ENCODE results near the gene TBX4.

The TBX4 gene

DNA sequence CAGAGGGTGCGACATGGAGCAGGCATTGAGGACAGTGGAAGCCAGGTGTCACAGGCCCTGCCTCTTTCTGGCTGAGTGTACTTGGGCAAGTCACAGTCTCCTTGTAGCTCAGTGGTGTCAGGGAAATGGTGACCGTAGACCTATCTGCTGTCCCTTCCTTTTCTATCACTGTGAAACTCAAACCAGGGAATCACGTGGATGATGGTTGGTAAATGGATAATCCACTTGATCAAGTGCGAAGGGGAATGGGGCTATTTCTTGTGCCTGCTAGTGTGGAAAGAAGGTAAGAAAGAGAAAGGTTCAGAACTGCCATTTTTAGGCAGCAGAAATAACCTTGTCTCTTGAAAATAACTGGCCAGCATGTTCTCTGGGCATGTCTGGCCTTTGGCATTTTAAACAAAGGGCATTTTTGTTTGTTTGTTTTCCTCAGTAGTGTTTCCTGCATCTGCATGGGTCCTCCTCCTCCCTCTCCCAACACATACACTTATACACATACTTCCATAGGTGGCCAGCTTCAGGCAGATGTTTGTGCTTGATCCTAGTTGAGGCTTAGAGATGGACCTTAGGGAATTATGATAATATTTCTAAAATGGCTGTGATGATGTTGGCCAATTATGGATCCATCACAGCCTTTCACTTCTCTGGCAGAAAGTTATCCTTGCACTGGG is 7.1 kb downstream of the TBX4 start:
- no peaks in the 10 kb centered on the region for H3K9me3 ChIP-seq (ENCODE audit: low read length)
- H3K4me1 ChIP-seq (ENCODE audit: insufficient read depth, low read length) = peaks cover 11% of the 10 kb centered on the region
- no peak overlapping the region for H3K27ac ChIP-seq (ENCODE audit: low read depth, low read length)
- H3K36me3 ChIP-seq (ENCODE audit: insufficient read depth, low read length) = no peaks in the 10 kb centered on the region
- no peak overlapping the region for H3K9ac ChIP-seq (ENCODE audit: low read length)
- no peak overlapping the region for H3K4me3 ChIP-seq (ENCODE audit: low read depth in 1 of 2, low read length in 2 of 2)
- H3K27me3 ChIP-seq (ENCODE audit: control insufficient read depth in 1 of 2, insufficient read depth in 2 of 2, low read length in 2 of 2) = peaks cover 64 to 94% of the 10 kb centered on the region in 2 donors

GRCh38 chr17:61459939-61460718 is 7.9 kb downstream of the TBX4 start:
- Histone ChIP-seq H3K27ac (ENCODE audit: low read depth, low read length) (no peak overlapping the region), H3K9me3 (ENCODE audit: low read length) (no peaks in the 10 kb centered on the region), H3K36me3 (ENCODE audit: insufficient read depth, low read length) (no peaks in the 10 kb centered on the region), H3K4me1 (ENCODE audit: insufficient read depth, low read length) (peaks cover 6% of the 10 kb centered on the region), H3K27me3 (ENCODE audit: control insufficient read depth in 1 of 2, insufficient read depth in 2 of 2, low read length in 2 of 2) (peaks cover 56 to 85% of the 10 kb centered on the region in 2 donors), H3K4me3 (ENCODE audit: low read depth in 1 of 2, low read length in 2 of 2) (no peak overlapping the region), H3K9ac (ENCODE audit: low read length) (no peak overlapping the region)

- Histone ChIP-seq H3K27ac (ENCODE audit: low read depth, low read length) (no peak overlapping the region), H3K27me3 (ENCODE audit: control insufficient read depth in 1 of 2, insufficient read depth in 2 of 2, low read length in 2 of 2) (peaks cover 47 to 77% of the 10 kb centered on the region in 2 donors)
Measured at GRCh38 chr17:61460796-61461585, 8.8 kb downstream of the TBX4 start.

GRCh38 chr17:61461586-61461966 is 9.4 kb downstream of the TBX4 start:
- Histone ChIP-seq H3K9ac (ENCODE audit: low read length) (no peak overlapping the region), H3K36me3 (ENCODE audit: insufficient read depth, low read length) (no peaks in the 10 kb centered on the region), H3K9me3 (ENCODE audit: low read length) (no peaks in the 10 kb centered on the region), H3K27me3 (ENCODE audit: control insufficient read depth in 1 of 2, insufficient read depth in 2 of 2, low read length in 2 of 2) (peaks cover 43 to 71% of the 10 kb centered on the region in 2 donors), H3K4me1 (ENCODE audit: insufficient read depth, low read length) (peaks cover 6% of the 10 kb centered on the region), H3K27ac (ENCODE audit: low read depth, low read length) (no peak overlapping the region), H3K4me3 (ENCODE audit: low read depth in 1 of 2, low read length in 2 of 2) (no peak overlapping the region)

More at GRCh38 chr17:61460796-61461585, 8.8 kb downstream of the TBX4 start:
- peaks cover 6% of the 10 kb centered on the region for H3K4me1 ChIP-seq (ENCODE audit: insufficient read depth, low read length)
- no peak overlapping the region for H3K9ac ChIP-seq (ENCODE audit: low read length)
- H3K36me3 ChIP-seq (ENCODE audit: insufficient read depth, low read length) = no peaks in the 10 kb centered on the region
- no peak overlapping the region for H3K4me3 ChIP-seq (ENCODE audit: low read depth in 1 of 2, low read length in 2 of 2)
- no peaks in the 10 kb centered on the region for H3K9me3 ChIP-seq (ENCODE audit: low read length)

DNA sequence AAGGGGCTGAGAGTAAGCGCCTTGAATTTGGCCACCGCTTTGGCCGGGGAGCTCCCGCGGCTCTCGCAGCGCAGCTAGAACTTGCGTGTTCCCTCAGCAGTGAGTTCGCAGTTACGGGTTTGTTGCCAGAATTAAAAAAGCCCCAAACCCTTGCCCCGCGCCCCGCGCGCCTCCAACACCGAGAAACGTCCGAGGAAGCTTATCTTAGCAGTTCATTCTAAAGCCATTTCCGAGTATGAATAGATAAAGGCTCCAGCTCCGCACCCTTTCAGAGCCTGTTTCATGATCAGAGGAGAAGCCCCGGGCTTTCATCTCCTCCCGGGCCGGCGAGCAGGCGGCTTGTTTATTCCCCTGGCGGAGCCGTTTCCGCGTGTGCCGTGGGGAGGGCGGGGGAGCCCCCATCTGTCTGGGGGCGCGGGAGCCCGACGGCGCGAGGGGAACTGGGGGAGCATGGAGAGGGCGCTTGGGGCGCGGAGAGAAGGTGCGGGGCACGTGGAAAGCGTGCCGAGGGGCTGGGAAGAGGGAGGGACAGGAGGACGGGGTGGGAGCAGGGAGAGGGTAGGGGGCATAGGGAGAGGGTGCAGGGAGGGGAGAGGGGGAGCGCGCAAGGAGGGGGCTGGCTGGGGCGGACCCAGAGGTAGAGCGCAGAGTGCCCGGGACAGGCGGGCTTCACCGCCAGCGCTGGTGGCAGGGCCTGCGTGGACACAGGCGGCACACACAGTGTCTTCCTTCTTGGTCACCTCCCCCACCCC is 9.9 kb downstream of the TBX4 start:
- peaks cover 6% of the 10 kb centered on the region for H3K4me1 ChIP-seq (ENCODE audit: insufficient read depth, low read length)
- no peak overlapping the region for H3K9ac ChIP-seq (ENCODE audit: low read length)
- H3K27ac ChIP-seq (ENCODE audit: low read depth, low read length) = no peak overlapping the region
- no peaks in the 10 kb centered on the region for H3K36me3 ChIP-seq (ENCODE audit: insufficient read depth, low read length)
- peaks cover 38 to 65% of the 10 kb centered on the region in 2 donors for H3K27me3 ChIP-seq (ENCODE audit: control insufficient read depth in 1 of 2, insufficient read depth in 2 of 2, low read length in 2 of 2)
- H3K9me3 ChIP-seq (ENCODE audit: low read length) = no peaks in the 10 kb centered on the region
- H3K4me3 ChIP-seq (ENCODE audit: low read depth in 1 of 2, low read length in 2 of 2) = peak overlapping the region in 1 of 2 donors; percentile 20

- no peak overlapping the region for H3K27ac ChIP-seq (ENCODE audit: low read depth, low read length)
- peaks cover 32 to 58% of the 10 kb centered on the region in 2 donors for H3K27me3 ChIP-seq (ENCODE audit: control insufficient read depth in 1 of 2, insufficient read depth in 2 of 2, low read length in 2 of 2)
- no peaks in the 10 kb centered on the region for H3K9me3 ChIP-seq (ENCODE audit: low read length)
- H3K4me3 ChIP-seq (ENCODE audit: low read depth in 1 of 2, low read length in 2 of 2) = no peak overlapping the region
- H3K4me1 ChIP-seq (ENCODE audit: insufficient read depth, low read length) = peaks cover 9% of the 10 kb centered on the region
- no peak overlapping the region for H3K9ac ChIP-seq (ENCODE audit: low read length)
- H3K36me3 ChIP-seq (ENCODE audit: insufficient read depth, low read length) = no peaks in the 10 kb centered on the region
Measured at GRCh38 chr17:61462719-61463315, 10.6 kb downstream of the TBX4 start.

DNA sequence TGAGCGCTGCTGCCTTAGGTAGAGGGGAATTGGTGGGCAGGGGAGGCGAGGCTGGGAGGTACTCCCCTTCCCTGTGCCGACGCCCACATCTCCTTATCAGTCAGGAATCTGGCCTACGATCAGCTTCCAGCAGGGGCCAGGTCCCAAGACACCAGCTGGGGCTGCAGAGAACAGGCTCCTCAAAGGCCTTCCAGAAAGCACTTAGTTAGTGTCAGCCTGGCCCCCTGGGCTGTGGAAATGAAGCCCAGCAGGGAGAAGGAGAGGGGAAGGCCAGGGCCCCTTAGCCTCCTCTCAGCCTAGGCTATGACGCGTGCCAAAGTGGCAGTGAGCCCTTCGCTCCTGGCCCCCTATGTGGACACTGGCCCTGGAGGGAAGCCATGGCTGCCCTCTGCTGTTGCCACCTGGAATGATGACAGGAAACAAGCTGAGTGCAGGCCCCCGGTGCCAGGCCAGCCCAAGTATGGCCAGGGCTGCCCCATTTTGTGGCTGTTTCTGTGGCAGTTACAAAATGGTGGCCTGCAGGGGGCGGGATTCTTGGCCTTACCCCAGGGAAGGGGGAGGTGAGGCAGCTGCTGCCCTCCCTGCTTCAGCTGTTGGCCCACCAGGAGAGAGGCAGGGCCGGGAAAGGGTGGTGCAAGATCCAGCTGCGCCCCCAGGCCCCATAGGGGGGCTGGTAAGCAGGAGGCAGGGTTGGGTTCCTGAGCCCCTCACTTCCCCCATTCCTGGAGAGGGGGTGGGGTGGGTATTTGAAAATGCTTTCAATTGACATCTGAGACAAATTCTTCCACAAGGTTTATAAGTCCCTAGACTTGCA is 11.3 kb downstream of the TBX4 start:
- no peaks in the 10 kb centered on the region for H3K36me3 ChIP-seq (ENCODE audit: insufficient read depth, low read length)
- H3K9me3 ChIP-seq (ENCODE audit: low read length) = no peaks in the 10 kb centered on the region
- peaks cover 26 to 51% of the 10 kb centered on the region in 2 donors for H3K27me3 ChIP-seq (ENCODE audit: control insufficient read depth in 1 of 2, insufficient read depth in 2 of 2, low read length in 2 of 2)
- no peak overlapping the region for H3K9ac ChIP-seq (ENCODE audit: low read length)
- no peak overlapping the region for H3K4me3 ChIP-seq (ENCODE audit: low read depth in 1 of 2, low read length in 2 of 2)
- H3K4me1 ChIP-seq (ENCODE audit: insufficient read depth, low read length) = peaks cover 10% of the 10 kb centered on the region
- no peak overlapping the region for H3K27ac ChIP-seq (ENCODE audit: low read depth, low read length)

DNA sequence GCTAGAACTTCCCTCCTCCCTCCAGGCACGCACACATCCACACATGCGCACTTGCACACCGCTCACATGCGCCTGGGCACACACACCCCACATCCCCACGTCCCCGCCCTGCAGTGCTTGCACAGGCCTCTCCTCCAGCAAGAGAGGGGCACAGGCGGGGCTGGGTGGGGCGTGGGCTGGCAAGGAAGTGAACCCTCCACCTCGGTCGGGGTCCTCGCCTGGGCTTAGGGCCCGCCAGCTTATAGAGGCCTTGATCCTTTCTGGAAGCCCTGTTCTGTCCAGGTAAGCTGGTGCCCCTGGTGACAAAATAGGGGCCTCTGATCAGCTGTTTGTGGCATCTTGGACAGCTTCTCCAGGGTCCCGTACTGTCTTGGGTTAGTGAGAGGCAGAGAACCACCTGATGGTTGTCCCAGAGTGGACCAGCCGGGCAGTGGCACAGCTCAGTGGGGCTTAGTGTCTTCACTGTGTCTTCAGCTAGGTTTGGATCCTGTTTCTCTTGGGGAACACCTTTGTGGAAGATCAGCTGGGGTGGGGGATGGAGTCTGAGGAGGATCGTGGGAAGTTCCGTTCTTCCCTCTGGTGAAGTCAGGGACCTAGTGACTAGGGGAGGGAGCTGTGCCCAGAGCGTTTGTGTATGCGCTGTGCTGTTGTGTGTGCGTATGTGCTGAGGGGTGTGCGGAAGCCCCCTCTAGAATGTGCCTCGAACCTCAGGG is 12.1 kb downstream of the TBX4 start:
- H3K4me1 ChIP-seq (ENCODE audit: insufficient read depth, low read length) = peaks cover 10% of the 10 kb centered on the region
- peaks cover 22 to 44% of the 10 kb centered on the region in 2 donors for H3K27me3 ChIP-seq (ENCODE audit: control insufficient read depth in 1 of 2, insufficient read depth in 2 of 2, low read length in 2 of 2)
- no peaks in the 10 kb centered on the region for H3K9me3 ChIP-seq (ENCODE audit: low read length)
- H3K36me3 ChIP-seq (ENCODE audit: insufficient read depth, low read length) = no peaks in the 10 kb centered on the region
- H3K4me3 ChIP-seq (ENCODE audit: low read depth in 1 of 2, low read length in 2 of 2) = no peak overlapping the region
- H3K9ac ChIP-seq (ENCODE audit: low read length) = no peak overlapping the region
- no peak overlapping the region for H3K27ac ChIP-seq (ENCODE audit: low read depth, low read length)

DNA sequence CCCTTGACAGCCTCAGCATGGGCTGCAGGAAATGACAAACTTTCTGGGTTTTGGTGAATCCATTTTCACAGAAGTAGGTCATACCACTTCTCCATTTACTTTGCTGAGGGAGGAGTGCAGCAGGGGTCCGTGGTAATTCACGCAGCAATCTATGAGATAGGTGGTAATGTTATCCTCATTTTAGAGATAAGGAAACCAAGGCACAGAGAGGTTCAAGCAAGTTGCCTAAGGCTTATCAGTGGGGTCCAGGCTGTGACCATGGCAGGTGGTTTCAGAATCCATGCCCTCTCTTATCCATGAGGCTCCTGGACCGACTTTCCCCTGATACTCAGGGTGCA is 12.6 kb downstream of the TBX4 start:
- Histone ChIP-seq H3K27me3 (ENCODE audit: control insufficient read depth in 1 of 2, insufficient read depth in 2 of 2, low read length in 2 of 2) (peaks cover 18 to 39% of the 10 kb centered on the region in 2 donors), H3K27ac (ENCODE audit: low read depth, low read length) (no peak overlapping the region), H3K4me1 (ENCODE audit: insufficient read depth, low read length) (peaks cover 10% of the 10 kb centered on the region), H3K9ac (ENCODE audit: low read length) (no peak overlapping the region), H3K9me3 (ENCODE audit: low read length) (no peaks in the 10 kb centered on the region), H3K4me3 (ENCODE audit: low read depth in 1 of 2, low read length in 2 of 2) (no peak overlapping the region), H3K36me3 (ENCODE audit: insufficient read depth, low read length) (no peaks in the 10 kb centered on the region)
